ENCODE measurements around the gene ACTR3C. TPM values are rescaled to one million over a fixed set of nuclear protein-coding genes. Genes with fewer than 3 reads are reported as not detected.

Gene ACTR3C
- total and polyA plus RNA-seq, 10 of the 15 experiments (the other 5 are each of a cell fraction or from before 2014, with no cell fraction given) = 2.0 to 10.2 (median 6.3) TPM

GRCh38 chr7:150356265-150356897 lies 33.0 kb upstream of the ACTR3C start (continued):
- TF ChIP-seq CTCF (IDR thresholded peaks at IDR 0.05 in 2 of 3, conservative IDR thresholded peaks at IDR 0.05 in 1 of 3; ENCODE audit: control insufficient read depth in 2 of 3, extremely low read depth in 1 of 3, insufficient read depth in 1 of 3, low read depth in 3 of 3, low read length in 3 of 3) (peak; percentile 62 to 73 (median 64)), CEBPZ (IDR thresholded peaks at IDR 0.05; ENCODE audit: low read depth, low read length) (no peak)

GRCh38 chr7:150355666-150356059 lies 32.3 kb upstream of the ACTR3C start:
- POLR2A ChIA-PET = interaction anchor here (0.7 to 1.6 kb wide), 7 partner anchors 11 to 63 kb away, joined by 3 to 7 read pairs (median 4); no protein-coding TSS in a partner anchor
- intact Hi-C loops (cut with micrococcal nuclease; ENCODE audit: unreplicated experiment) (loop anchor here (1.0 to 5.0 kb wide), 2 partner anchors 33 to 66 kb away; partner anchors contain the start of genes ACTR3C and LRRC61), in situ Hi-C loops (cut with MboI) (no loop called here)
- H3K4me3 ChIP-seq = no peak overlapping the region
- SMC1A ChIA-PET (ENCODE audit: uncharacterized antibody, unreplicated experiment) = interaction anchor here (1.0 to 6.5 kb wide), 16 partner anchors 10 to 400 kb away, joined by 3 to 48 read pairs (median 6); a partner anchor contains a TSS
- H3K4me1 ChIP-seq (ENCODE audit: control insufficient read depth, insufficient read depth, low read length) = peaks cover 20% of the 10 kb centered on the region
- no peaks in the 10 kb centered on the region for H3K36me3 ChIP-seq (ENCODE audit: control insufficient read depth in 2 of 2, insufficient read depth in 2 of 2, low read length in 1 of 2)
- CTCF ChIA-PET = interaction anchor here (0.6 to 4.9 kb wide), 24 partner anchors 10 to 1333 kb away, joined by 3 to 72 read pairs (median 8); partner anchors contain the start of genes ACTR3C, GIMAP2 and REPIN1
- no peak for FAIRE-seq
- H3K27ac ChIP-seq (ENCODE audit: control insufficient read depth, insufficient read depth) = no peak overlapping the region; the same call in 1 of the 2 replicates
- peak overlapping the region; percentile 72 for H2AFZ ChIP-seq (ENCODE audit: control insufficient read depth, low read depth, low read length)
- BruUV-seq (replicated peaks) = no TSS peak
- DNase-seq (ENCODE audit: low read depth, low spot score) = no peak
- RAD21 ChIA-PET (ENCODE audit: unreplicated experiment) = interaction anchor here (0.8 to 4.7 kb wide), 14 partner anchors 10 to 66 kb away, joined by 3 to 26 read pairs (median 5); partner anchors contain the start of gene REPIN1
- H4K20me1 ChIP-seq (ENCODE audit: control insufficient read depth, insufficient read depth) = no peaks in the 10 kb centered on the region
- H3K79me2 ChIP-seq (ENCODE audit: control insufficient read depth, insufficient read depth, low read length) = no peaks in the 10 kb centered on the region
- H3K9ac ChIP-seq (ENCODE audit: control insufficient read depth, insufficient read depth, low read length) = no peak overlapping the region
- ATAC-seq = no peak
- 0% methylated on average over 1 of the region's 1 CpG for WGBS (ENCODE audit: insufficient coverage, insufficient replicate concordance, low lambda C conversion rate, missing lambda C conversion rate)
- H3K27me3 ChIP-seq (replicated peaks in 1 of 2; ENCODE audit: control insufficient read depth in 2 of 2, insufficient read depth in 2 of 2, low read length in 1 of 2) = no peaks in the 10 kb centered on the region
- H3K4me2 ChIP-seq (ENCODE audit: control insufficient read depth, insufficient read depth) = no peak overlapping the region
- no peaks in the 10 kb centered on the region for H3K9me3 ChIP-seq (replicated peaks; ENCODE audit: control insufficient read depth, insufficient read depth, low read length)
- peak; percentile 51; the same call in 1 of the 2 replicates for TF ChIP-seq ZNF592 (IDR thresholded peaks at IDR 0.05)
- TF ChIP-seq ZNF687 (IDR thresholded peaks at IDR 0.05) = peak; percentile 66
- TF ChIP-seq TCF12 (IDR thresholded peaks at IDR 0.05; ENCODE audit: low read depth, low read length) = no peak
